ENCODE measurements around the gene FBXW11.

DNA sequence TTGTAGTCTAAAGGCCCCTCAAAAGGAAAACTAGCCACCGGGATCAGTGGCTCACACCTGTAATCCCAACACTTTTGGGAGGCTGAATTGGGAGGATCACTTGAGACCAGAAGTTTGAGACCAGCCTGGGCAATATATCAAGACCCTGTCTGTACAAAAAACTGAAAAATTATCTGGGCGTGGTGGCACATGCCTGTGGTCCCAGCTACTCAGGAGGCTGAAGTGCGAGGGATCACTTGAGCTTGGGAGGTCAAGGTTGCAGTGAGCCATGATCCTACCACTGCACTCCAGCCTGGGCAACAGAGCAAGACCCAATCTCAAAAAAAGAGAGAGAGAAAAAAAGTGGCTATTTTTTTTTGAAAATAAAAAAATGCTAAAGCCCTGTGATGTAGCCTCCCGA lies 55.2 kb downstream of the FBXW11 start:
- TF ChIP-seq, protein P1, sequence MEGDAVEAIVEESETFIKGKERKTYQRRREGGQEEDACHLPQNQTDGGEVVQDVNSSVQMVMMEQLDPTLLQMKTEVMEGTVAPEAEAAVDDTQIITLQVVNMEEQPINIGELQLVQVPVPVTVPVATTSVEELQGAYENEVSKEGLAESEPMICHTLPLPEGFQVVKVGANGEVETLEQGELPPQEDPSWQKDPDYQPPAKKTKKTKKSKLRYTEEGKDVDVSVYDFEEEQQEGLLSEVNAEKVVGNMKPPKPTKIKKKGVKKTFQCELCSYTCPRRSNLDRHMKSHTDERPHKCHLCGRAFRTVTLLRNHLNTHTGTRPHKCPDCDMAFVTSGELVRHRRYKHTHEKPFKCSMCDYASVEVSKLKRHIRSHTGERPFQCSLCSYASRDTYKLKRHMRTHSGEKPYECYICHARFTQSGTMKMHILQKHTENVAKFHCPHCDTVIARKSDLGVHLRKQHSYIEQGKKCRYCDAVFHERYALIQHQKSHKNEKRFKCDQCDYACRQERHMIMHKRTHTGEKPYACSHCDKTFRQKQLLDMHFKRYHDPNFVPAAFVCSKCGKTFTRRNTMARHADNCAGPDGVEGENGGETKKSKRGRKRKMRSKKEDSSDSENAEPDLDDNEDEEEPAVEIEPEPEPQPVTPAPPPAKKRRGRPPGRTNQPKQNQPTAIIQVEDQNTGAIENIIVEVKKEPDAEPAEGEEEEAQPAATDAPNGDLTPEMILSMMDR (IDR thresholded peaks at IDR 0.05), result no peak
- no peak for TF ChIP-seq ZFX (IDR thresholded peaks at IDR 0.05; ENCODE audit: borderline replicate concordance)
